Colonic mucosa (tissue), 4 donors: Measurements from ENCODE around the gene MORN5. TPM values are rescaled to one million over a fixed set of nuclear protein-coding genes. Genes with fewer than 3 reads are reported as not detected.

ENCODE experiments used
- DNase-seq: peaks from one replicate; pipeline ENCODE4 v3.0.0-alpha.2; 2020
- H3K27ac ChIP-seq: fragments of 200-600 bp; one replicate; pipeline ENCODE4 v1.8.0; 2021
- H3K27me3 ChIP-seq: fragments of 200-600 bp; one replicate; pipeline ENCODE4 v1.8.0; 2021
- H3K36me3 ChIP-seq: fragments of 200-600 bp; one replicate; pipeline ENCODE4 v1.8.0; 2021
- H3K4me1 ChIP-seq: fragments of 200-600 bp; one replicate; pipeline ENCODE4 v1.8.0; 2021; ENCODE audit warnings: mild to moderate bottlenecking
- H3K4me3 ChIP-seq: fragments of 200-600 bp; one replicate; pipeline ENCODE4 v1.8.0; 2021
- H3K9ac ChIP-seq, 2 donors: one replicate each; pipeline ENCODE4 v1.7.0; 2013; ENCODE audit warnings: control low read depth in 2 of 2, low read depth in 2 of 2, low read length in 2 of 2
- H3K9me3 ChIP-seq: fragments of 200-600 bp; one replicate; pipeline ENCODE4 v1.8.0; 2021
- CTCF ChIP-seq: fragments of 200-600 bp; IDR thresholded peaks from one replicate; pipeline ENCODE4 v1.8.0; 2022; ENCODE audit warnings: antibody characterized with exemption, mild to moderate bottlenecking
- intact Hi-C: fragments of 100-400 bp; cut with DNase I; formaldehyde crosslinking; loops from one replicate; pipeline ENCODE4 v1.14.1; 2022
- total RNA-seq, 2 donors: library from RNA; stranded (reverse); fragmentation: NEBNext Ultra II Directional in 1 of 2; extraction: Animal tissue kit (Norgen Biotek cat#: 25700) in 1 of 2; gene quantifications; one replicate each; pipeline ENCODE4 v1.2.1, GENCODE V29; 2021
- donor health status: healthy.
- donor health status: DM: no; HTN: no; CAD: no.
- donor health status: DM: no; HTN: no; CAD: no.

Gene MORN5
- total RNA-seq, 2 donors from 2014 or later, result 7.0 TPM; not detected in 1

DNA sequence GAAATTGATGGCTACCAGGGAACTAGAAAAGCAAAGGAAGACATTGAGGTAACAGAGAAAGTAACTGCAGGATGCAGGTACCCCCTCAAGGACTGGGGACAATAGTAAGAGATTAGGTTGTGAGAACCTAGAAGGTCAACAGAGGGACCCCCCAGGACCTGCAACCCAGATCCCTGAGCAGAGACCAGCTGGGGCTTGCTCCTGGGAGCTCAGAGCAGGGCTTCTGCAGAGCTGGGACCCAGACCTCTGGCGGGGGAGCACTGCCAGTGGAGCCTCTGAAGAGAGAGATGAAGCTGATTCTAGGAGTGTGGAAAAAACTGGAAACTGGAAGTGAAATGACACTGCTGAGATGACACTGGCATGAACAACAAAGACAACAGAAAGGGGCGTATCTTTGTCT lies 17.2 kb downstream of the MORN5 start:
- Histone ChIP-seq H3K4me1 (no peaks in the 10 kb centered on the region), H3K4me3 (no peak overlapping the region), H3K36me3 (no peaks in the 10 kb centered on the region), H3K27ac (no peak overlapping the region), H3K9me3 (no peaks in the 10 kb centered on the region), H3K9ac (no peak overlapping the region), H3K27me3 (no peaks in the 10 kb centered on the region)
- TF ChIP-seq CTCF, result no peak
- intact Hi-C loops, result no loop called here
- DNase-seq, result no peak

- H3K27ac ChIP-seq, result no peak overlapping the region
- peak; percentile 61 for DNase-seq
- no peaks in the 10 kb centered on the region for H3K4me1 ChIP-seq
- intact Hi-C loops, result no loop called here
- H3K9ac ChIP-seq, result no peak overlapping the region
- no peak overlapping the region for H3K4me3 ChIP-seq
- no peaks in the 10 kb centered on the region for H3K27me3 ChIP-seq
- TF ChIP-seq CTCF, result no peak
- H3K9me3 ChIP-seq, result no peaks in the 10 kb centered on the region
- H3K36me3 ChIP-seq, result no peaks in the 10 kb centered on the region
Measured at GRCh38 chr9:122179054-122179689, 19.5 kb downstream of the MORN5 start.

DNA sequence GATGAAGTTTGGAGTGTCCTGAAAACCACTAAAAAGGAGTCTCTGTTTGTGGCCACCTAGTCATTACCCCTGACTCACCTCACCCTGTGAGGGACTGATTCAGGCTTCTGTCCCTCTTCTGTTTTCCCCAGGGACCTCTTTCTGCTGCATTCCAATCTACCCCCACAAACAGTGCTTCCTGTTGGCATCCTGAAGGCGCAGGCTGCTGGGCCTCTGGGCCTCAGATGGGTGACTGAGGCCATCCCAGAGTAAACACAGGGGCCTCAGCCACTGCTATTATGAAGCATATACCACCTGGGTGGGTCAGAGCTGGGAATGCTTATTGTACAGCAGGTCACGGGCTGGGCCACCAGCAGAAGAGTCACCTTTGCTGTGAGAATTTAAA lies 20.0 kb downstream of the MORN5 start:
- DNase-seq, result no peak
- TF ChIP-seq CTCF, result no peak
- Histone ChIP-seq H3K27me3 (no peaks in the 10 kb centered on the region), H3K9me3 (no peaks in the 10 kb centered on the region), H3K4me1 (no peaks in the 10 kb centered on the region), H3K4me3 (no peak overlapping the region), H3K9ac (no peak overlapping the region), H3K27ac (no peak overlapping the region), H3K36me3 (no peaks in the 10 kb centered on the region)
- intact Hi-C loops, result no loop called here

DNA sequence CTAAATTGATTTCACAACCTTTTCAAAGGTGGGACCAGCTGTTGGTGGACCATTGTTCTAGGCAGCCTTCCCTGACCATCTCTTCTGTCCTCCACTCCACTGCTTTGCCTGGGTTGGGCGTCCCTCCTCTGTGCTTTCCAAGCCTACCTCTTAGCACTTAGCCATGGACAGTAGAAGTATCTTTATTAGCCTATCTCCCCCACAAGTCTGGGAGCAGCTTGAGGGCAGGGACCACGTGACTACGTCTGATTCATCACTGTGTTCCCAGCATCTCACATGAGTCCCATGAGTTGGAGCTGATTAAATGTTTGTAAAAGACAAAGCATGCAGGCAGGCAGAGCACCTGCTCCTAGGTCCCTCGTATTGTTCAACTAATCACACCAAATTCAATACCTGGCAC lies 20.9 kb downstream of the MORN5 start:
- intact Hi-C loops, result no loop called here
- no peak for DNase-seq
- no peaks in the 10 kb centered on the region for H3K4me1 ChIP-seq
- H3K9ac ChIP-seq, result no peak overlapping the region
- H3K27me3 ChIP-seq, result no peaks in the 10 kb centered on the region
- H3K27ac ChIP-seq, result no peak overlapping the region
- no peaks in the 10 kb centered on the region for H3K9me3 ChIP-seq
- H3K4me3 ChIP-seq, result no peak overlapping the region
- no peak for TF ChIP-seq CTCF
- no peaks in the 10 kb centered on the region for H3K36me3 ChIP-seq

GRCh38 chr9:122183501-122183900 lies 23.8 kb downstream of the MORN5 start:
- no peaks in the 10 kb centered on the region for H3K36me3 ChIP-seq
- no peak for TF ChIP-seq CTCF
- H3K27ac ChIP-seq, result no peak overlapping the region
- H3K27me3 ChIP-seq, result no peaks in the 10 kb centered on the region
- no peak overlapping the region for H3K9ac ChIP-seq
- intact Hi-C loops, result no loop called here
- H3K4me3 ChIP-seq, result no peak overlapping the region
- H3K9me3 ChIP-seq, result no peaks in the 10 kb centered on the region
- no peaks in the 10 kb centered on the region for H3K4me1 ChIP-seq
- DNase-seq, result no peak
